Fibroblast of lung (primary cell): ENCODE results near the gene PPP2CA.

Source experiments
- EZH2 ChIP-seq: IDR thresholded peaks from 2 replicates; pipeline ENCODE4 v1.5.1; 2012; ENCODE audit warnings: low read length, control low read depth, mild to moderate bottlenecking; ENCODE audit errors: missing control alignments
- TF ChIP-seq, protein P1 (sequence below), 2 donors: IDR thresholded peaks in 1 of 2; conservative IDR thresholded peaks in 1 of 2; 1 replicate in 1 of 2; 2 replicates in 1 of 2; pipeline ENCODE4 v1.5.1; 2011 to 2012; ENCODE audit warnings: low read length in 2 of 2, control low read depth in 1 of 2, inconsistent platforms in 1 of 2, low read depth in 1 of 2, mild to moderate bottlenecking in 1 of 2

DNA sequence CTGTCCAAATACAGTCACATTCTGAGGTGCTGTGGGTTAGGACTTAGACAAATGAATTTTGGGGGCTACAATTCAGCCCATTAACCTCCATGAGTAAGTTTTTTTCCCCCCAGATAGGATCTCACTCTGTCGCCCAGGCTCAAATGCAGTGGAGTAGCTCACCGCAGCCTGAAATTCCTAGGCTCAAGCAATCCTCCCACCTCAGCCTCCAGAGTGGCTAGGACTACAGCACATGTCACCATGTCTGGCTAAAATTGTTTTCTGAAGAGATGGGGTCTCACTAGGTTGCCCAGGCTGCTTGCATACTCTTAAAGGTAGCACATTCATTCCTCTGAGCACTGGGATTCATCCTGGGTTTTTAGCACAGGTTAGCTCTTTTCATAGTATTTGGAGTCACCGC, 22.2 kb downstream of the PPP2CA start:
- TF ChIP-seq, protein P1, sequence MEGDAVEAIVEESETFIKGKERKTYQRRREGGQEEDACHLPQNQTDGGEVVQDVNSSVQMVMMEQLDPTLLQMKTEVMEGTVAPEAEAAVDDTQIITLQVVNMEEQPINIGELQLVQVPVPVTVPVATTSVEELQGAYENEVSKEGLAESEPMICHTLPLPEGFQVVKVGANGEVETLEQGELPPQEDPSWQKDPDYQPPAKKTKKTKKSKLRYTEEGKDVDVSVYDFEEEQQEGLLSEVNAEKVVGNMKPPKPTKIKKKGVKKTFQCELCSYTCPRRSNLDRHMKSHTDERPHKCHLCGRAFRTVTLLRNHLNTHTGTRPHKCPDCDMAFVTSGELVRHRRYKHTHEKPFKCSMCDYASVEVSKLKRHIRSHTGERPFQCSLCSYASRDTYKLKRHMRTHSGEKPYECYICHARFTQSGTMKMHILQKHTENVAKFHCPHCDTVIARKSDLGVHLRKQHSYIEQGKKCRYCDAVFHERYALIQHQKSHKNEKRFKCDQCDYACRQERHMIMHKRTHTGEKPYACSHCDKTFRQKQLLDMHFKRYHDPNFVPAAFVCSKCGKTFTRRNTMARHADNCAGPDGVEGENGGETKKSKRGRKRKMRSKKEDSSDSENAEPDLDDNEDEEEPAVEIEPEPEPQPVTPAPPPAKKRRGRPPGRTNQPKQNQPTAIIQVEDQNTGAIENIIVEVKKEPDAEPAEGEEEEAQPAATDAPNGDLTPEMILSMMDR (conservative IDR thresholded peaks at IDR 0.05 in 1 of 2, IDR thresholded peaks at IDR 0.05 in 1 of 2; ENCODE audit: low read depth in 1 of 2, low read length in 2 of 2): no peak
- TF ChIP-seq EZH2: no peak
